H4 (cell line): ENCODE results near the gene ZNF554. TPM values are rescaled to one million over a fixed set of nuclear protein-coding genes. Genes with fewer than 3 reads are reported as not detected.
"Not testable (repeated sequence)": the region's sequence is repeated elsewhere in the genome, so short reads cannot be mapped to it uniquely, and the experiment has no call there.

Source experiments
- DNase-seq: peaks from one replicate; pipeline ENCODE4 v3.0.0-alpha.2; 2015; ENCODE audit warnings: low spot score
- total RNA-seq: library from RNA; depleted of rRNA; stranded (reverse); fragments of >200 nt; shearing (Covaris generic); gene quantifications from 2 replicates; pipeline ENCODE4 v1.2.3, GENCODE V29; 2014; rRNA removed

The ZNF554 gene
- total RNA-seq, 1 experiment from 2014 or later, result 1.5 TPM

DNA sequence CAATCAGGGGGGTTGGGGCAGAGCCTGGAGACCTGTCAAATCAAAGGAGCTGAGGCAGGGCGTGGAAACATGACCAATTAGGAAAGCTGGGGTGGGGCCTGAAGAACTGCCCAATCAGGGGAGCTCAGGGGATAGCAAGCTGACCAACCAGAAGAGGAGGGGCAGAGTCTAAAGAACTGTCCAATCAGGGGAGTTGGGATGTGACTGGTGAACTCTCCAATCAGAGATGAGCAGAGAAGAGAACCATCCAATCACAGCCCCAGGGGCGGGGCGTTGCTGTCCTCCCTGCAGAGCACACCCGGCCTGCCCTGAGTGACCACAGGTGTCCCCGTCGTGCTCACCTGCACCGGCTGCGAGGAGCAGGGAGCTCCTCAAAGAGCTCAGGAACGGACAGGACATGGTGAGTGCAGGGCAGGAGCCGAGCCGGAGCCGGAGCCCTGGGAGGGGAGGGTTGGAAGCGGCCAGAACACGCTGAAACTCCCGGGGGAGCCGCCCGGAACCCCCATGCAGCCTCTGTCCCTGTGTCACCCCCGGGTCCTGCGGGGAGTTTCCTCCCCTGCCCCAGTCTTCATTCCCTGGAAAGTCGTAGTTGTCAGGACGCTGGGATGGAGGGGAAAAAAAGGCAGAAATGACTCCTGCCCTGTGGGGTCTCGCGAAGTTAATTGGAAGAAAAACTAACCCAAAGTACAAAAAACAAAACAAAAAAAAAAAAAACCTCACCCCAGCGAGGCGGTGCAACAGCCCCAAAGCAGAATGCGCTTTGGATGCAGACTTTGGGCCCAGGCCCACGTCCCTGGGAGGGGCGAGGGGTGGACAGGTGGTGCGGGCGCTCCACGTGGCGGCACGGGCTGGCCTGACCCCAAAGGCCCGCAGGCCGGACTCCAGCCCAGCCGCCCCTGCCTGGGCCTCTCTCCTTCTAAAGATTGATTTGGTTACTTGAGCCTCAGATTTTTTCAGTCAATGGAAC lies 47.6 kb downstream of the ZNF554 start, which contains the start of gene ZNF556:
Gene ZNF556, plus strand, starts transcription at position 311 of the 967 bp plus-strand sequence. Its CDS starts 87 bp downstream, at position 398.
- peak; percentile 19 for DNase-seq

DNA sequence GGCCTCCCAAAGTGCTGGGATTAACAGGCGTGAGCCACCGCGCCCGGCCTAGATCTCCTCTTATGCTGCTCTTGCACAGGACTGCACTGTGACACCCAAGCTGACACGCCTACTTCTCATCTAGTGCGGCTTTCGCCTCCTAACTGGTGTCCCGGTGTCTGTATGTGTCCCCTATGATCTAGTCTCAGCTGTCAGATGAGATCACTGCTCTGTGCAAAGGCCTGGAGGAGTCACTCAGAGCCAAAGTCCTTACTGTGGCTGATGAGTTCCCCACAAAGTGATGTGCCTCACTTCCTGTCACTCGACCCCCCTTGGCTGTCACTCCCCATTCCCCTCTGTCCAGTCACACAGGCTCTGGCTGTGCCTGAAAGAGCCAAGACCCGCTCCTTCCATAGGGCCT lies 50.0 kb downstream of the ZNF554 start:
- DNase-seq, result no peak

DNA sequence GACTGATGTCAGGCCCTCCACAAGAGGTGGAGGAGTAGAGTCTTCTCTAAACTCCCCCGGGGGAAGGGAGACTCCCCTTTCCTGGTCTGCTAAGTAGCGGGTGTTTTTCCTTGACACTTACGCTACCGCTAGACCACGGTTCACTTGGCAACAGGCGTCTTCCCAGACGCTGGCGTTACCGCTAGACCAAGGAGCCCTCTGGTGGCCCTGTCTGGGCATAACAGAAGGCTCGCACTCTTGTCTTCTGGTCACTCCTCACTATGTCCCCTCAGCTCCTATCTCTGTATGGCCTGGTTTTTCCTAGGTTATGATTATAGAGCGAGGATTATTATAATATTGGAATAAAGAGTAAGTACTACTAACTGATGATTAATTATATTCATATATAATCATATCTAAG lies 52.5 kb downstream of the ZNF554 start:
- not testable (repeated sequence) for DNase-seq

DNA sequence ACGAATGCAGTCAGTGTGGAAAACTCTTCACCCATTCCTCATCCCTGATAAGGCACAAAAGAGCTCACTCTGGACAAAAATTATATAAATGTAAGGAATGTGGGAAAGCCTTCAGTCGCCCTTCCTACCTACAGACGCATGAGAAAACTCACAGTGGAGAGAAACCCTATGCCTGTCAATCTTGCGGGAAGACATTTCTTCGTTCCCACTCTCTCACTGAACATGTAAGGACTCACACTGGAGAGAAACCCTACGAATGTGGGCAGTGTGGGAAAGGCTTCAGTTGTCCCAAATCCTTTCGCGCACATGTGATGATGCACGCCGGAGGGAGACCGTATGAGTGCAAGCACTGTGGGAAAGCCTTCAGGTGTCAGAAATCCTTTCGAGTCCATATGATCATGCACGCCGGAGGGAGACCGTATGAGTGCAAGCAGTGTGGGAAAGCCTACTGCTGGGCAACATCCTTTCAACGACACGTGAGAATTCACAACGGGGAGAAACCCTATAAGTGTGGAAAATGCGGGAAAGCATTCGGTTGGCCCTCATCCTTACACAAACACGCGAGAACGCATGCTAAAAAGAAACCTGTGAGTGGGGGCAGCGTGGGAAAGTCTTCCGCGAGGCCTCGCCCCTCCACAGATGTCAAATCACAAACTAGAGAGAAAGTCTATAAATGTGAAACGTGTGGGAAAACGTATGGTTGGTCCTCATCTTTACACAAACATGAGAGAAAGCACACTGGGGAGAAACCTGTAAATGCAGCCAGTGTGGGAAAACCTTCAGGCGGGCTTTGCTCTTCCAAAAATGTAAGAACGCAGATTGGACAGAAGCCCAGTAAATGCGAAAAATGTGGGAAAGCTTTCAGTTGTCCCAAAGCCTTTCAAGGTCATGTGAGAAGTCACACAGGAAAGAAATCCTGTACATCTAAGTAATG lies 58.0 kb downstream of the ZNF554 start:
- no peak for DNase-seq

DNA sequence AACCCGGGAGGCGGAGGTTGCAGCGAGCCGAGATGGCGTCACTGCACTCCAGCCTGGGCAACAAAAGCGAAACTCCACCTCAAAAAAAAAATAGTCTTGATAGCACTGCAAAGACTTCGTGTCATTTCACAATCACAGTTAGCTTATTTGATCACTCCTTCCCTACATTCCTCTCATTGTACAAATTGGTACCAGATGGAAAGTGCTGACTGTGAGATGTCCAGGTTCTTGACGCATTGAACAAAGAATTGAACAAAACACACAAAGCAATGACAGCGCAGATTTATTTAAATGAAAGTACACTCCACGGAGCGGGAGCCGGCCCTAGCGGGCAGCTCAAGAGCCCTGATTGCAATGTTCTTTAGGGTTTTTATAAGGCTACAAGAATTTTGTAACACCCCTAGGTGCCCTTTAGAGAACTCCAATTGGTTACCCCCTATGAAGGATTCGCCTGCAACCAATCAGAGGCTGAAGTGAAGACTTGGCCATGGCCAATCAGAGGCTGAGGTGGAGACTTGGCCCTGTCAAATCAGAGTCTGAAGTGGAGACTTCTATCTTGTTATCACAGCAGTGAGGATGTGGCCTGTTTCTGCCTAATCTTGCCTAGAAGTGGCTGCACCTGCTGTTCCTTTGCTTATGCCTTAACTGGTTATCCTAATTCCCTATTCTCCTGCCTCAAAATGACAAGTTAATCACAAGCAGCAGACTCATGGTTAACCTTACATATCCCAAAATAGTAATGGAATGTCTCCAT lies 64.2 kb downstream of the ZNF554 start:
- DNase-seq, result no peak

DNA sequence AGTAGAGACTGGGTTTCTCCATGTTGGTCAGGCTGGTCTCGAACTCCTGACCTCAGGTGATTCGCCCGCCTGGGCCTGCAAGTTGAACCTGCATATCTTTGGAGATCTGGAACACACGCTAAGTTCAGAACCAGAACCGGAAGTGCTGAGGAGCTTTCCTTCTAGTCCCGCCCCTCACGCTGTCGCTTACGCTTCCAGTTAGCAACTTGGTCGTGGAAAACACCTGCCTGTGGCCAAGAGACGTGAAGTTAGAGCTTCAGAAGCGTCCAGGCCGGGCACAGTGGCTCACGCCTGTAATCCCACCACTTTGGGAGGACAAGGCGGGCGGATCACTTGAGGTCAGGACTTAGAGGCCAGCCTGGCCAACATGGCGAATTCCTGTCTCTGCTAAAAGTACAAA lies 66.1 kb downstream of the ZNF554 start:
- DNase-seq, result no peak

Other genes starting within 250 kb of the ZNF554 start
- 0.60 and 0.75 TPM in 2 replicates for gene GNG7, start 117.2 kb upstream of the ZNF554 start, total RNA-seq
- 1.1 and 1.3 TPM in 2 replicates for gene DIRAS1, start 98.5 kb upstream of the ZNF554 start, total RNA-seq
- gene SLC39A3, start 79.9 kb upstream of the ZNF554 start, total RNA-seq, result 26.0 and 42.3 TPM in 2 replicates
- 47.0 and 53.4 TPM in 2 replicates for gene SGTA, start 36.6 kb upstream of the ZNF554 start, total RNA-seq
- gene THOP1, start 34.4 kb upstream of the ZNF554 start, total RNA-seq, result 74.8 and 107 TPM in 2 replicates
- 3.0 and 4.8 TPM in 2 replicates for gene ZNF555, start 21.6 kb downstream of the ZNF554 start, total RNA-seq
- gene ZNF556, start 47.5 kb downstream of the ZNF554 start, total RNA-seq, result not detected in 2 replicates
- 3.4 and 7.3 TPM in 2 replicates for gene ZNF57, start 81.1 kb downstream of the ZNF554 start, total RNA-seq
- 3.7 and 4.0 TPM in 2 replicates for gene ZNF77, start 125.1 kb downstream of the ZNF554 start, total RNA-seq
- gene TLE6, start 157.7 kb downstream of the ZNF554 start, total RNA-seq, result 1.5 and 2.7 TPM in 2 replicates
- gene TLE2, start 209.4 kb downstream of the ZNF554 start, total RNA-seq, result 3.0 and 3.5 TPM in 2 replicates
- 136 and 167 TPM in 2 replicates for gene TLE5, start 242.6 kb downstream of the ZNF554 start, total RNA-seq